HG03378 (cell line): ENCODE results near the gene GNAQ.
"Not testable (repeated sequence)": the region's sequence is repeated elsewhere in the genome, so short reads cannot be mapped to it uniquely, and the experiment has no call there.

Experiments used
- ATAC-seq: cut with Tn5 transposase; IDR thresholded peaks from one replicate; pipeline ENCODE4 v1.9.1; 2021; ENCODE audit warnings: mild to moderate bottlenecking, moderate library complexity; ENCODE audit not compliant: unreplicated experiment

GNAQ gene

GRCh38 chr9:77759391-77759790, 272.2 kb downstream of the GNAQ start:
- ATAC-seq, result no peak

- ATAC-seq, result no peak
These were observed 275.2 kb downstream of the GNAQ start for GRCh38 chr9:77756449-77756848.

GRCh38 chr9:77753180-77753579, 278.4 kb downstream of the GNAQ start:
- ATAC-seq, result no peak

- ATAC-seq, result no peak
These were observed 279.1 kb downstream of the GNAQ start for GRCh38 chr9:77752554-77752953.

- peak; percentile 53 for ATAC-seq
These were observed 280.1 kb downstream of the GNAQ start for GRCh38 chr9:77751341-77752091.

GRCh38 chr9:77750981-77751340, 280.6 kb downstream of the GNAQ start:
- ATAC-seq, result no peak

- no peak for ATAC-seq
These were observed 281.3 kb downstream of the GNAQ start for GRCh38 chr9:77750284-77750683.

- no peak for ATAC-seq
These were observed 283.3 kb downstream of the GNAQ start for GRCh38 chr9:77748214-77748772.

- no peak for ATAC-seq
These were observed 284.4 kb downstream of the GNAQ start for GRCh38 chr9:77747163-77747562.

- no peak for ATAC-seq
These were observed 286.7 kb downstream of the GNAQ start for GRCh38 chr9:77744841-77745430.

- no peak for ATAC-seq
These were observed 288.2 kb downstream of the GNAQ start for GRCh38 chr9:77743386-77743785.

GRCh38 chr9:77738932-77739331, 292.7 kb downstream of the GNAQ start:
- no peak for ATAC-seq

- no peak for ATAC-seq
These were observed 296.1 kb downstream of the GNAQ start for GRCh38 chr9:77735494-77735893.

- peak; percentile 82 for ATAC-seq
These were observed 299.7 kb downstream of the GNAQ start for GRCh38 chr9:77731930-77732329.

GRCh38 chr9:77731008-77731698, 300.5 kb downstream of the GNAQ start:
- no peak for ATAC-seq

GRCh38 chr9:77729177-77729576, 302.4 kb downstream of the GNAQ start:
- ATAC-seq, result no peak

GRCh38 chr9:77726814-77727213, 304.8 kb downstream of the GNAQ start:
- no peak for ATAC-seq

- ATAC-seq, result no peak
These were observed 305.3 kb downstream of the GNAQ start for GRCh38 chr9:77726289-77726688.

- no peak for ATAC-seq
These were observed 305.8 kb downstream of the GNAQ start for GRCh38 chr9:77725820-77726219.

- no peak for ATAC-seq
These were observed 306.4 kb downstream of the GNAQ start for GRCh38 chr9:77725046-77725694.

- not testable (repeated sequence) for ATAC-seq
These were observed 310.5 kb downstream of the GNAQ start for GRCh38 chr9:77721156-77721555.
